Measurements from ENCODE around the gene SHROOM3. TPM values are rescaled to one million over a fixed set of nuclear protein-coding genes. Genes with fewer than 3 reads are reported as not detected.

SHROOM3 gene
- total and polyA plus RNA-seq, 2 donors (not counting 1 experiment from before 2014, with no cell fraction given) = 0.91 to 1.5 TPM

DNA sequence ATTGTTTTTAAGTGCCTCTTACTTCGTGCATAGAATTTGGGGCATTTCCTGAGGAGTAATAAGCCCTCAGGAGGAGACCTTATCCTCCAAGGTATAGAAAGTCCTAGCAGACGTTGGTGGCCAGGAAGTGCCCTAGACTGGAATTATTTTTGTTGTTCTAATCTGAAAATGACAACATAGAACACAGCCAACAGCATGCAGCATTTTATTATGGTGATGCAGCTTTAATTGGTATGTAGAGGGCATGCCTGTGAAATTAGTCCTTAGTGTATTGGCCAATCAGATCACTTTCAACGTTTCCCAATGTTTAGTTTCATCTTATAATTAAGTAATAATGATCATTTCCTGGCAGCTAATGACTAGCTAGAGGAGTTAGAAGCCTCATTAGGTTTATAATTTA is 199.2 kb downstream of the SHROOM3 start:
- H3K9me3 ChIP-seq (ENCODE audit: control extremely low read depth in 1 of 3, control insufficient read depth in 2 of 3, insufficient read depth in 1 of 3, low read length in 2 of 3) = no peaks in the 10 kb centered on the region
- no peaks in the 10 kb centered on the region for H3K79me2 ChIP-seq (ENCODE audit: control insufficient read depth, insufficient read depth, low read length)
- no peak overlapping the region for H3K4me2 ChIP-seq (replicated peaks; ENCODE audit: low read depth, low read length, poor library complexity, severe bottlenecking)
- no peak overlapping the region for H3K4me3 ChIP-seq (ENCODE audit: control extremely low read depth in 1 of 5, extremely low read depth in 1 of 5, insufficient read depth in 1 of 5, low read depth in 2 of 5, low read length in 4 of 5)
- CTCF ChIA-PET = no interaction called here
- peaks cover 26% of the 10 kb centered on the region for H3K27me3 Mint-ChIP-seq
- H3K9me3 Mint-ChIP-seq (ENCODE audit: insufficient read depth) = no peaks in the 10 kb centered on the region
- 60% methylated on average over 1 of the region's 3 CpGs for WGBS (ENCODE audit: insufficient coverage)
- no peak overlapping the region for H3K27ac ChIP-seq (ENCODE audit: low read length in 2 of 2)
- POLR2A ChIA-PET = no interaction called here
- no peaks in the 10 kb centered on the region for H3K4me1 Mint-ChIP-seq
- intact Hi-C loops (cut with micrococcal nuclease) = no loop called here
- no peaks in the 10 kb centered on the region for H3K4me1 ChIP-seq (ENCODE audit: control insufficient read depth in 2 of 2, insufficient read depth in 2 of 2, low read length in 2 of 2)
- TF ChIP-seq EZH2 (IDR thresholded peaks at IDR 0.05; ENCODE audit: borderline replicate concordance, insufficient read depth, low read depth, low read length, poor library complexity, severe bottlenecking) (no peak), CTCF (IDR thresholded peaks at IDR 0.05) (no peak)
- no peak for ATAC-seq (ENCODE audit: low read depth)
- no peaks in the 10 kb centered on the region for H3K36me3 ChIP-seq (replicated peaks in 1 of 2; ENCODE audit: control extremely low read depth in 1 of 2, control insufficient read depth in 1 of 2, extremely low read depth in 1 of 2, insufficient read depth in 2 of 2, low read length in 1 of 2)
- H3K27ac Mint-ChIP-seq = no peak overlapping the region
- H3K9ac ChIP-seq (ENCODE audit: low read length) = no peak overlapping the region
- no peaks in the 10 kb centered on the region for H3K27me3 ChIP-seq (replicated peaks in 1 of 4; ENCODE audit: control extremely low read depth in 1 of 4, control insufficient read depth in 3 of 4, insufficient read depth in 4 of 4, low read length in 3 of 4)
- no peaks in the 10 kb centered on the region for H4K20me1 ChIP-seq (ENCODE audit: control insufficient read depth, insufficient read depth, low read length, poor library complexity, severe bottlenecking)
- no peak overlapping the region for H3K4me3 Mint-ChIP-seq
- DNase-seq = no peak
- no peak overlapping the region for H2AFZ ChIP-seq (ENCODE audit: insufficient read depth, low read depth, low read length, poor library complexity, severe bottlenecking)

- Histone ChIP-seq H3K36me3 (replicated peaks in 1 of 2; ENCODE audit: control extremely low read depth in 1 of 2, control insufficient read depth in 1 of 2, extremely low read depth in 1 of 2, insufficient read depth in 2 of 2, low read length in 1 of 2) (no peaks in the 10 kb centered on the region), H3K27me3 (replicated peaks in 1 of 4; ENCODE audit: control extremely low read depth in 1 of 4, control insufficient read depth in 3 of 4, insufficient read depth in 4 of 4, low read length in 3 of 4) (no peaks in the 10 kb centered on the region), H3K27ac (ENCODE audit: low read length in 2 of 2) (no peak overlapping the region), H3K9me3 (ENCODE audit: control extremely low read depth in 1 of 3, control insufficient read depth in 2 of 3, insufficient read depth in 1 of 3, low read length in 2 of 3) (no peaks in the 10 kb centered on the region), H3K4me3 (ENCODE audit: control extremely low read depth in 1 of 5, extremely low read depth in 1 of 5, insufficient read depth in 1 of 5, low read depth in 2 of 5, low read length in 4 of 5) (no peak overlapping the region), H3K4me2 (replicated peaks; ENCODE audit: low read depth, low read length, poor library complexity, severe bottlenecking) (no peak overlapping the region), H4K20me1 (ENCODE audit: control insufficient read depth, insufficient read depth, low read length, poor library complexity, severe bottlenecking) (no peaks in the 10 kb centered on the region), H2AFZ (ENCODE audit: insufficient read depth, low read depth, low read length, poor library complexity, severe bottlenecking) (no peak overlapping the region), H3K9ac (ENCODE audit: low read length) (no peak overlapping the region), H3K79me2 (ENCODE audit: control insufficient read depth, insufficient read depth, low read length) (no peaks in the 10 kb centered on the region), H3K4me1 (ENCODE audit: control insufficient read depth in 2 of 2, insufficient read depth in 2 of 2, low read length in 2 of 2) (no peaks in the 10 kb centered on the region)
- no CpG with 5 or more reads among the region's 5 CpGs for WGBS (ENCODE audit: insufficient coverage)
- no peak for TF ChIP-seq EZH2 (IDR thresholded peaks at IDR 0.05; ENCODE audit: borderline replicate concordance, insufficient read depth, low read depth, low read length, poor library complexity, severe bottlenecking)
- no peak for TF ChIP-seq CTCF (IDR thresholded peaks at IDR 0.05)
- Mint-ChIP-seq H3K27me3 (peaks cover 24% of the 10 kb centered on the region), H3K9me3 (ENCODE audit: insufficient read depth) (no peaks in the 10 kb centered on the region), H3K4me1 (peaks cover 2% of the 10 kb centered on the region), H3K27ac (no peak overlapping the region), H3K4me3 (no peak overlapping the region)
- ChIA-PET POLR2A (no interaction called here), CTCF (no interaction called here)
- intact Hi-C loops (cut with micrococcal nuclease) = no loop called here
- ATAC-seq (ENCODE audit: low read depth) (no peak), DNase-seq (no peak)
Observed at GRCh38 chr4:76637712-76638361, 202.8 kb downstream of the SHROOM3 start.
